ENCODE measurements around the gene TRIB2.

- TF ChIP-seq CTCF (IDR thresholded peaks at IDR 0.05 in 8 of 11, conservative IDR thresholded peaks at IDR 0.05 in 3 of 11): no peak
- no peak for TF ChIP-seq POLR2A (IDR thresholded peaks at IDR 0.05)
Observed at GRCh38 chr2:12781329-12781728, 64.6 kb downstream of the TRIB2 start.
